ENCODE data around the gene AUTS2. TPM values are rescaled to one million over a fixed set of nuclear protein-coding genes. Genes with fewer than 3 reads are reported as not detected.

The AUTS2 gene
- polyA plus RNA-seq, 1 donor from 2014 or later: 97.3 TPM

DNA sequence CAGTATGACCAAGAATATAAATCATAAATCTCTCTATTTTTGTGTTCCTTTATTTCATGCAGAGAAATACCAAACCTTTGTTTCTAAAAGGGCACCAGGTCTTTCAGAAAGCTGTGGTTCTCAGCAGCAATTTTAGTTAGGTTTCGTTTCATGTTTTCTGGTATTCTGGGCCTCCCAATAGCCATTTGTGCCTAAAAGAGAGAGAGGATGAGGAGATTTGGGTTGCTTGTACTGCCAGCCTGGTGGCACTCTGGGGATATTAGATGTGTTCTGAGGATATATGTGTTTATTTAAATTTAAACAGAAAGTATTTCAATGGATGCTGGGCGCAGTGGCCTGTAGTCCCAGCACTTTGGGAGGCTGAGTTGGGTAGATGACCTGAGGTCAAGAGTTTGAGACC, 471.7 kb downstream of the AUTS2 start:
- no peak overlapping the region for H3K4me2 ChIP-seq (ENCODE audit: low read length)
- H3K27ac ChIP-seq (ENCODE audit: low read length): no peak overlapping the region
- H3K79me2 ChIP-seq (replicated peaks; ENCODE audit: insufficient read depth, low read length): peaks cover 10% of the 10 kb centered on the region
- no peak overlapping the region for H3K4me3 ChIP-seq (ENCODE audit: low read length)
- H3K27me3 ChIP-seq (ENCODE audit: insufficient read depth, low read depth, low read length): no peaks in the 10 kb centered on the region
- no peaks in the 10 kb centered on the region for H3K9me2 ChIP-seq (ENCODE audit: insufficient read depth, low read length)
- no peak overlapping the region for H3K9ac ChIP-seq (ENCODE audit: low read length)
- H2AFZ ChIP-seq (ENCODE audit: low read depth, low read length): no peak overlapping the region
- no peaks in the 10 kb centered on the region for H3K36me3 ChIP-seq (ENCODE audit: insufficient read depth, low read length)
- no peaks in the 10 kb centered on the region for H3K9me3 ChIP-seq (ENCODE audit: low read length)
- no peaks in the 10 kb centered on the region for H3F3A ChIP-seq (ENCODE audit: insufficient read depth, low read length, poor library complexity, severe bottlenecking)
- no peaks in the 10 kb centered on the region for H4K20me1 ChIP-seq (ENCODE audit: insufficient read depth)
- TF ChIP-seq RAD21 (conservative IDR thresholded peaks at IDR 0.05) (no peak), EP300 (conservative IDR thresholded peaks at IDR 0.05; ENCODE audit: poor library complexity, severe bottlenecking) (no peak), EZH2 (IDR thresholded peaks at IDR 0.05; ENCODE audit: borderline replicate concordance, insufficient read depth, low read length, poor library complexity, severe bottlenecking) (no peak), TAF1 (IDR thresholded peaks at IDR 0.05; ENCODE audit: low read depth) (no peak), POLR2AphosphoS5 (IDR thresholded peaks at IDR 0.05) (no peak)
- TF ChIP-seq, protein P1, sequence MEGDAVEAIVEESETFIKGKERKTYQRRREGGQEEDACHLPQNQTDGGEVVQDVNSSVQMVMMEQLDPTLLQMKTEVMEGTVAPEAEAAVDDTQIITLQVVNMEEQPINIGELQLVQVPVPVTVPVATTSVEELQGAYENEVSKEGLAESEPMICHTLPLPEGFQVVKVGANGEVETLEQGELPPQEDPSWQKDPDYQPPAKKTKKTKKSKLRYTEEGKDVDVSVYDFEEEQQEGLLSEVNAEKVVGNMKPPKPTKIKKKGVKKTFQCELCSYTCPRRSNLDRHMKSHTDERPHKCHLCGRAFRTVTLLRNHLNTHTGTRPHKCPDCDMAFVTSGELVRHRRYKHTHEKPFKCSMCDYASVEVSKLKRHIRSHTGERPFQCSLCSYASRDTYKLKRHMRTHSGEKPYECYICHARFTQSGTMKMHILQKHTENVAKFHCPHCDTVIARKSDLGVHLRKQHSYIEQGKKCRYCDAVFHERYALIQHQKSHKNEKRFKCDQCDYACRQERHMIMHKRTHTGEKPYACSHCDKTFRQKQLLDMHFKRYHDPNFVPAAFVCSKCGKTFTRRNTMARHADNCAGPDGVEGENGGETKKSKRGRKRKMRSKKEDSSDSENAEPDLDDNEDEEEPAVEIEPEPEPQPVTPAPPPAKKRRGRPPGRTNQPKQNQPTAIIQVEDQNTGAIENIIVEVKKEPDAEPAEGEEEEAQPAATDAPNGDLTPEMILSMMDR (IDR thresholded peaks at IDR 0.05; ENCODE audit: poor library complexity, severe bottlenecking): no peak
- TF ChIP-seq, protein P2, sequence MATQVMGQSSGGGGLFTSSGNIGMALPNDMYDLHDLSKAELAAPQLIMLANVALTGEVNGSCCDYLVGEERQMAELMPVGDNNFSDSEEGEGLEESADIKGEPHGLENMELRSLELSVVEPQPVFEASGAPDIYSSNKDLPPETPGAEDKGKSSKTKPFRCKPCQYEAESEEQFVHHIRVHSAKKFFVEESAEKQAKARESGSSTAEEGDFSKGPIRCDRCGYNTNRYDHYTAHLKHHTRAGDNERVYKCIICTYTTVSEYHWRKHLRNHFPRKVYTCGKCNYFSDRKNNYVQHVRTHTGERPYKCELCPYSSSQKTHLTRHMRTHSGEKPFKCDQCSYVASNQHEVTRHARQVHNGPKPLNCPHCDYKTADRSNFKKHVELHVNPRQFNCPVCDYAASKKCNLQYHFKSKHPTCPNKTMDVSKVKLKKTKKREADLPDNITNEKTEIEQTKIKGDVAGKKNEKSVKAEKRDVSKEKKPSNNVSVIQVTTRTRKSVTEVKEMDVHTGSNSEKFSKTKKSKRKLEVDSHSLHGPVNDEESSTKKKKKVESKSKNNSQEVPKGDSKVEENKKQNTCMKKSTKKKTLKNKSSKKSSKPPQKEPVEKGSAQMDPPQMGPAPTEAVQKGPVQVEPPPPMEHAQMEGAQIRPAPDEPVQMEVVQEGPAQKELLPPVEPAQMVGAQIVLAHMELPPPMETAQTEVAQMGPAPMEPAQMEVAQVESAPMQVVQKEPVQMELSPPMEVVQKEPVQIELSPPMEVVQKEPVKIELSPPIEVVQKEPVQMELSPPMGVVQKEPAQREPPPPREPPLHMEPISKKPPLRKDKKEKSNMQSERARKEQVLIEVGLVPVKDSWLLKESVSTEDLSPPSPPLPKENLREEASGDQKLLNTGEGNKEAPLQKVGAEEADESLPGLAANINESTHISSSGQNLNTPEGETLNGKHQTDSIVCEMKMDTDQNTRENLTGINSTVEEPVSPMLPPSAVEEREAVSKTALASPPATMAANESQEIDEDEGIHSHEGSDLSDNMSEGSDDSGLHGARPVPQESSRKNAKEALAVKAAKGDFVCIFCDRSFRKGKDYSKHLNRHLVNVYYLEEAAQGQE (IDR thresholded peaks at IDR 0.05; ENCODE audit: borderline replicate concordance): no peak

DNA sequence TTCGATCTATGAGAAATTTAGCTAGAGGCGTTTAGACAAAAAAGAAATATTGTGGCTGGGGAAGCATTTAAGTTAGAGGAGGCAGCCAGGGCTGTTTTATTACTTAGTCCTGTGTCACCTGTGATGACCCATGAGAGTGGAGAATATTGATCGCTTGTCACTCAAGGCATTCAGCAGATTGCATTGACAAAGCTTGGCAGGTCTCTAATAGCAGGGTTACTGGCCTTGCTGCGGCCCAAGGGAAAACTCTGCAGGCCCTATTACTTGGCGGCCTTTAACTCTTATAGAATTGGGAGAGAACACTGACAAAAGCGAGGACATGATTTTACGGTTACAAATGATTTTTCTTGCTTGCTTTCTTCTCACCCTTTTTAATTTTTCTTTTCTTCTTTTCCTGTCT, 473.5 kb downstream of the AUTS2 start:
- H3K79me2 ChIP-seq (replicated peaks; ENCODE audit: insufficient read depth, low read length): peaks cover 13% of the 10 kb centered on the region
- no peaks in the 10 kb centered on the region for H3K36me3 ChIP-seq (ENCODE audit: insufficient read depth, low read length)
- H3K9me3 ChIP-seq (ENCODE audit: low read length): no peaks in the 10 kb centered on the region
- peak overlapping the region; percentile 23 for H3K27ac ChIP-seq (ENCODE audit: low read length)
- no peak overlapping the region for H3K4me2 ChIP-seq (ENCODE audit: low read length)
- no peak overlapping the region for H3K4me3 ChIP-seq (ENCODE audit: low read length)
- H3F3A ChIP-seq (ENCODE audit: insufficient read depth, low read length, poor library complexity, severe bottlenecking): no peaks in the 10 kb centered on the region
- no peaks in the 10 kb centered on the region for H3K9me2 ChIP-seq (ENCODE audit: insufficient read depth, low read length)
- no peaks in the 10 kb centered on the region for H4K20me1 ChIP-seq (ENCODE audit: insufficient read depth)
- H3K9ac ChIP-seq (ENCODE audit: low read length): no peak overlapping the region
- no peaks in the 10 kb centered on the region for H3K27me3 ChIP-seq (ENCODE audit: insufficient read depth, low read depth, low read length)
- TF ChIP-seq MXI1 (conservative IDR thresholded peaks at IDR 0.05; ENCODE audit: poor library complexity, severe bottlenecking) (no peak), POLR2AphosphoS5 (IDR thresholded peaks at IDR 0.05) (no peak), EZH2 (IDR thresholded peaks at IDR 0.05; ENCODE audit: borderline replicate concordance, insufficient read depth, low read length, poor library complexity, severe bottlenecking) (no peak), RAD21 (conservative IDR thresholded peaks at IDR 0.05) (no peak), TAF1 (IDR thresholded peaks at IDR 0.05; ENCODE audit: low read depth) (no peak), SMC3 (conservative IDR thresholded peaks at IDR 0.05; ENCODE audit: poor library complexity) (no peak), EP300 (conservative IDR thresholded peaks at IDR 0.05; ENCODE audit: poor library complexity, severe bottlenecking) (no peak)
- TF ChIP-seq, protein P2 (IDR thresholded peaks at IDR 0.05; ENCODE audit: borderline replicate concordance): no peak
- TF ChIP-seq, protein P1 (IDR thresholded peaks at IDR 0.05; ENCODE audit: poor library complexity, severe bottlenecking): no peak
- no peak overlapping the region for H2AFZ ChIP-seq (ENCODE audit: low read depth, low read length)
